Stimulated activated CD8-positive, alpha-beta memory T cell treated with anti-CD3 and anti-CD28 coated beads, Interleukin-2, amount 100 ng/mL, for 1 hour (primary cell): ENCODE data around the gene ASCC1.

Source experiments
- DNase-seq, 2 donors: peaks; one replicate each; pipeline ENCODE4 v3.0.0-alpha.2; 2020; ENCODE audit warnings: low read depth in 2 of 2

The ASCC1 gene

GRCh38 chr10:72066318-72067284 lies 149.5 kb downstream of the ASCC1 start:
- no peak for DNase-seq

- DNase-seq: no peak
These were observed 150.5 kb downstream of the ASCC1 start for GRCh38 chr10:72065439-72066025.

DNA sequence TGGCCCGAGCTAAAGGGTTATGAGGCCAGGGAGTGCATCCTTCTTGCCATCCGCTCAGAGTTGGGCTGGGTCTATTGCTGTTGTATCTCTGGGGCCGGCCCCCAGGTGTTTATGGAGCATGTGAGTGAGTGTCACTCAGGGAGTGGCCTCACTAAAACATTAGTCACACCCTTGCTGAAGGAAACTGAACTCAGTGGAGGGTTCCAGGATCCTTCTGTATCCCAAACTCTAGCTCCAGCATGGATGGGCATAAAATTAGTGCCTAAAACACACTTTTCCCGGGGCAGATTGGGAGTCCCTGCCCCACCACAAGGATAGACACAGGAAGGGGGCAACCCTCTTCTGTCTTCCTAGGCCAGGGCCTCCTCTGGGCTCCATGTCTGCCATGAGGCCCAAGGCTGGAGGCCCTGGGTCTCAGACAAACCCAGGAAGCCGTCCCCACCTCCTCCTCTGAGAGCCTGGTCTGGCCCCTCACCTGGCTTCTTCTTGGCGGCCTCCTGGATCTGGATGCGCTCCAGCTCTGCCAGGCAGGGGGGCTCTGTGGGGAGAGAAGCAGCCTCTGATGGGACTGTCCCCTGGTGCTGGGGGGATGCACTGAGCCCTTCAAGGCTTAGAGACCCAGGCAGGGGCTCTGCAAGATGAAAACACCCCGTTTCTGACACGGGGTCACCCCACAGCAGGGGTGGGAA lies 152.2 kb downstream of the ASCC1 start:
- DNase-seq: no peak

GRCh38 chr10:72062832-72063702 lies 153.0 kb downstream of the ASCC1 start:
- no peak for DNase-seq

GRCh38 chr10:72062382-72062781 lies 153.7 kb downstream of the ASCC1 start:
- no peak for DNase-seq

DNA sequence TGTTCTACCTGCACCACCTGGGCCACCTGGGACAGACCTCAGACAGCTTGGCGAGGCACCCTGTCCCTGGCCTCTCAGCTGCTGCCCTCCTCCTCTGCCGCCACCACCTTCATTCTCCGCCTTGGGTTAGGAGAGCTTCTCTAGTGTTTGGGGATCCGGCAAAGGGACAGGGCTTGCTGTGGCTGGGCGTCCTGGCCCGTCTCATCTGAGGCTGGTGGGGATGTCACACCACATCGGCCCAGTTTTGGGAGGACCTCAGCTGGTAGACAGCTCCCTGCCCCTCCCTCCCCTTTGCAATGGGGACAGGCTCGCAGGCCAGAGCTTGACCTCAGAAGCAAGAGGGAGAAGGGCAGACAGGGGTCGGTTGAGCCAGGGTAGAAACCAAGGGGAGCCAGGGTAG lies 154.1 kb downstream of the ASCC1 start:
- no peak for DNase-seq

GRCh38 chr10:72061491-72061890 lies 154.6 kb downstream of the ASCC1 start:
- DNase-seq: no peak

DNA sequence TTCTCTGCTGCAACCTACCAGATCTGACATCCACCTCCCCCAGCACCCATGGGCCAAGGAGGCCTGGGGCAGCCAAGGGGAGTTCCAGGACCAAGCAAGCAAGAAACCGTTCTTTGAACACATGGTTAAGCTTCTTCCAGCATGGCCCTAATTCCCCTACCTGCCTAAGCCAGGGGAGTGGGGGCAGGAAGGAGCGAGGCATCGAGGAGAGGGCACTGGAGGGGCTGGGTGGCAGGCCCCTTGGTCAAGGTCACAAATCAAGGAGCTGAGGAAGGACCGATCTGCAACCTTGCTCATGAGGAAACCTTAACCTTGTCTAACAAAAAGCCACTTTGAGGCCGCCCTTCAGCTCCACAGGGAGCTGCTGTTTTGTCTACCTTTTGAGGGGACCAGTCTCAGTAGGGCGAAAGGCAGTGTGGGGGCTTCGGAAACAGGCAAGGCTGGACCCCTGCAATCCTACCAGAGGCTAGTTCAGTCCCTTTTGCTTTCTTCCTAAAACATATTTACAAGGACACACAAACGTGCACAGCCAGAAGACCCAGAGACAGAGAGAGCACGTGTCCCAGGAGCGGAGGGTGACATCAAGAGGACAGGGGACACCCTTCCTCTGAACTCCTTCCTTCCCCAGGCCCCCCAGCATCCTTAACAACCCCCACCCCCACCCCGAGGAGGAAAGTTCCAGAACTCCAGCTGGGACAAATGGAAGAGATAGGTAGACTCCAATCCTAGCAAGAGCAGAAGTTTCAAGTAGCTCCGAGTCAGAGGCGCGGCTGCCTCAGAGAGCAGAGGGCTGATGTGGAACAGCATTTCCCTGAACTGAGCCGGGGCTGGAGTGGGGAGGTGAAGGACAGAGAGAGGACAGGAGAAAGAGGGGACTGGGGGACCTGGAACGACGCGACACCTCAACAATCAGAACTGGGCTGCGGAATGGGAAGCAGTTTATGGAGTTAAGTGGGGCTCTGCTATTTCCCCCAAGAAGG lies 155.9 kb downstream of the ASCC1 start:
- DNase-seq: no peak

DNA sequence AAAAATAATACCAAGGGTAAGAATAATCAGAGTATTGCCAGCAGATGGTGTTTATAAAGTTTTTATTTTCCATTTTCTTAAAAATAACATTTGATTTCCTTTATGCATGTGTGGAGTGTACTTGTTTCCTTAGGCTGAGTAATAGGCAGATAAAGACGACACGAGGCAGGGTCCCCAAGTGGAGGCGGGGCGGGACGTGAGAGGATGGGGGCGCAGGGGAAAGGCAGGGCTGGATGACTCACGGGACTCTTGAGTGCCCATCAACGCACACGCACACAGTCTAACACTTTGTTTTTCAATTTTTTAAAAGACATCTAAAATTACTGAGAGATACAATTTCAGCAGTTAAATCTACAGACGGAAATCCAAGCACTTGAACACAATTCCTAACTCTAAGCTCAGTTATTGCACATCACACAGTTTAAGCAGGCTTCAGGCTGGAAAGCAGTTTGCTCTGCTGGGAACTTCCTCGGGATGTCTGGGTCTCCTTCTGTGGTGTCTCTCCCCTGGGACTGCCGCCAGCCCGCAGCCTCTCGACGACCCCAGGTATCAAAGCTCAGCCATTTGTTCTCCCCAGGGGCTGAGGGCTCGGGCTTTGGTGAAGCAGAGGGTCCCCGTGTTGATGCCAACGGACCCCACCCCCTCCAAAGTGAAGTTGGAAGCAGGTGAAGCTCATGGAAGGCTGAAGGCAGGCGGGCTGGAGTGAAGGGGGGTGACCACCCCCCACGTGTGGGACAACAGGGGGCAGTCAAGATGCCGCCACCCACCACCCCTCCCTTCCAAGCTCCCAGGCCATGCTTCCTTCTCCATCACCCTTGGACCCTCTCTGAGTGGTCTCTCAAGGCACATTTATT lies 156.9 kb downstream of the ASCC1 start:
- DNase-seq: no peak

DNA sequence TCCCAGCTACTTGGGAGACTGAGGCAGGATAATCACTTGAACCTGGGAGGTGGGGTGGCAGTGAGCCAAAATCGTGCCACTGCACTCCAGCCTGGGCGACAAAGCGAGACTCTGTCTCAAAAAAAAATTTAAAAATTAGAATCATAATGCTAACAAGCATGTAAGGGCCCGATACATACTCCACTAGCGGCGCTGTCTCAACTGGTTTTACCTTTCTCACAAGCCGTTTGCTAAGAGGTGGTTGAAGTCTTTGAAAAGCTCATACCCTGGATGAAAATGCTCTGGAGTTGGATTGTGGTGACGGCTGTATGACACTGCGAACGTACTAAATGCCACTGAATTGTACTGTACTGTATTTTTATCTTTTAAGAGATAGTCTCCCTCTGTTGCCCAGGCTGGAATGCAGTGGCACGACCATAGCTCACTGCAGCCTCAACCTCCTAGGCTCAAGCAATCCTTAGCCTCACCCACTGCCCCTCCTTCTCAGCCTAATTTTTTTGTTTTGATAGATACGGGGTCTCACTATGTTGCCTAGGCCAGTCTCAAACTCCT lies 157.7 kb downstream of the ASCC1 start:
- no peak for DNase-seq

- no peak for DNase-seq
These were observed 158.9 kb downstream of the ASCC1 start for GRCh38 chr10:72056932-72057751.

- DNase-seq: no peak
These were observed 160.0 kb downstream of the ASCC1 start for GRCh38 chr10:72056113-72056512.

DNA sequence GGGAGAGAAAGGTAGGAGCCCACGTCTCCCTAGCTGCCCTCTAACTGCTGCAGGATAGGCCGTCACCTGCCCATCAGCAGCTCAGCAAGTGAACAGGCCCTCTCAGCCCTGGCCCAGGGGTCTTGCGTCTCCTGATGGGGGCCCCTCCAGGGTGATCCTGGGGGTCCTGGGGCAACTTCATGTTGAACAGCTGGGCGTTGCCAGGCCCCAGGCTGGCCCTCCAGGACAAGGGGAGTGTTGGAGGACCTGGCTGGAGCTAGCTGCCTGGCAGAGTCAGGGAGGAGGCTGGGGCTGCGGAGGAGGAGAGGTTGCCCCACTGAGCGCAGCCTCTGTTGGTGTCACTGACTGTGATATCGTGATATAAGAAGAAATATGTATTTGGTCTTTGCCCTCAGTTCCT lies 162.4 kb downstream of the ASCC1 start:
- DNase-seq: no peak

GRCh38 chr10:72050873-72051272 lies 165.2 kb downstream of the ASCC1 start:
- DNase-seq: no peak

GRCh38 chr10:72049969-72050781 lies 165.9 kb downstream of the ASCC1 start:
- DNase-seq: no peak

DNA sequence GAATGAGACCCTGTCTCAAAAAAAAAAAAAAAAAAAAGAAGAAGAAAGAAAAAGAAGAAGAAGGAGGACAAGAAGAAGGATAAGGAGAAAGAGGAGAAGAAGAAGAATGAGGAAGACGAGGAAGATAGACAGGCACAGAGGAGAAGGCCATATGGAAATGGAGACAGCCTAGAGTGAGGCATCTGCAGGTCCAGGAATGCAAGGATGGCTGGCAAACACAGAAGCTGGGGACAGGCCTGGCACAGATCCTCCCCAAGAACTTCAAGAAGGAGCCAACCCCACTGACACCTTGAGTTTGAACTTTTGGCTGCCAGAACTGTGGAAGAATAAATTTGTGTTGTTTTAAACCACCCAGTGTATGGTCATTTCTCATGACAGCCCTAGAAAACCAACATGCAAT lies 166.6 kb downstream of the ASCC1 start:
- no peak for DNase-seq

- DNase-seq: peak; percentile 74 to 87
These were observed 167.5 kb downstream of the ASCC1 start for GRCh38 chr10:72048450-72049124.
